ENCODE measurements around the gene RAB8B.

Gene RAB8B

GRCh38 chr15:63192619-63193206 is 3.3 kb downstream of the RAB8B start:
- Histone ChIP-seq H3K36me3 (ENCODE audit: control insufficient read depth in 2 of 2, insufficient read depth in 1 of 2, low read length in 2 of 2) (no peaks in the 10 kb centered on the region), H3K4me1 (ENCODE audit: control insufficient read depth, insufficient read depth, low read length) (peaks cover 5% of the 10 kb centered on the region; the same call in 1 of the 2 replicates), H3K4me3 (ENCODE audit: low read depth, low read length) (no peak overlapping the region), H3K27ac (ENCODE audit: extremely low read depth, low read depth, low read length) (no peak overlapping the region), H3K9me3 (ENCODE audit: control insufficient read depth, insufficient read depth, low read depth, low read length) (no peaks in the 10 kb centered on the region)
- ChIA-PET POLR2A (no interaction called here), CTCF (interaction anchor here (0.7 kb wide), 1 partner anchor 874 kb away, joined by 4 read pairs; no protein-coding TSS in a partner anchor)
- no peak for TF ChIP-seq ZNF366 (tag by site-specific recombination; conservative IDR thresholded peaks at IDR 0.05)
- no peak for TF ChIP-seq ZNF843 (tag by site-specific recombination; IDR thresholded peaks at IDR 0.05)
- peak; percentile 60; the same call in 1 of the 2 replicates for TF ChIP-seq ZNF121 (tag by site-specific recombination; IDR thresholded peaks at IDR 0.05)
- no peak for TF ChIP-seq ZNF692 (tag by site-specific recombination; IDR thresholded peaks at IDR 0.05)
- no peak for TF ChIP-seq ZFHX2 (tag by site-specific recombination; conservative IDR thresholded peaks at IDR 0.05)

- TF ChIP-seq ZNF121 (tag by site-specific recombination; IDR thresholded peaks at IDR 0.05): no peak
- peak; percentile 41; the same call in 1 of the 2 replicates for TF ChIP-seq ZBTB17 (tag by site-specific recombination; IDR thresholded peaks at IDR 0.05)
- Histone ChIP-seq H3K4me1 (ENCODE audit: control insufficient read depth, insufficient read depth, low read length) (peaks cover 10% of the 10 kb centered on the region; the same call in 1 of the 2 replicates), H3K9me3 (ENCODE audit: control insufficient read depth, insufficient read depth, low read depth, low read length) (no peaks in the 10 kb centered on the region), H3K4me3 (ENCODE audit: low read depth, low read length) (no peak overlapping the region), H3K36me3 (ENCODE audit: control insufficient read depth in 2 of 2, insufficient read depth in 1 of 2, low read length in 2 of 2) (no peaks in the 10 kb centered on the region), H3K27ac (ENCODE audit: extremely low read depth, low read depth, low read length) (no peak overlapping the region)
- ChIA-PET CTCF (interaction anchor here (0.6 kb wide), 2 partner anchors 559 to 939 kb away, joined by 3 read pairs; no protein-coding TSS in a partner anchor), POLR2A (no interaction called here)
Measured at GRCh38 chr15:63194302-63194701, 4.9 kb downstream of the RAB8B start.

- Histone ChIP-seq H3K4me1 (ENCODE audit: control insufficient read depth, insufficient read depth, low read length) (peaks cover 10% of the 10 kb centered on the region; the same call in 1 of the 2 replicates), H3K9me3 (ENCODE audit: control insufficient read depth, insufficient read depth, low read depth, low read length) (no peaks in the 10 kb centered on the region), H3K27ac (ENCODE audit: extremely low read depth, low read depth, low read length) (no peak overlapping the region), H3K36me3 (ENCODE audit: control insufficient read depth in 2 of 2, insufficient read depth in 1 of 2, low read length in 2 of 2) (no peaks in the 10 kb centered on the region), H3K4me3 (ENCODE audit: low read depth, low read length) (no peak overlapping the region)
- TF ChIP-seq ZNF341 (tag by site-specific recombination; IDR thresholded peaks at IDR 0.05; ENCODE audit: low read depth): peak; percentile 73
- TF ChIP-seq PATZ1 (tag by site-specific recombination; IDR thresholded peaks at IDR 0.05): no peak
- CTCF ChIA-PET: interaction anchor here (0.6 to 1.1 kb wide), 4 partner anchors 102 to 940 kb away, joined by 3 to 4 read pairs (median 3); no protein-coding TSS in a partner anchor
- POLR2A ChIA-PET: no interaction called here
Measured at GRCh38 chr15:63194880-63195568, 5.6 kb downstream of the RAB8B start.

GRCh38 chr15:63195569-63196015 is 6.2 kb downstream of the RAB8B start:
- Histone ChIP-seq H3K4me1 (ENCODE audit: control insufficient read depth, insufficient read depth, low read length) (peaks cover 10% of the 10 kb centered on the region; the same call in 1 of the 2 replicates), H3K36me3 (ENCODE audit: control insufficient read depth in 2 of 2, insufficient read depth in 1 of 2, low read length in 2 of 2) (no peaks in the 10 kb centered on the region), H3K27ac (ENCODE audit: extremely low read depth, low read depth, low read length) (no peak overlapping the region), H3K9me3 (ENCODE audit: control insufficient read depth, insufficient read depth, low read depth, low read length) (no peaks in the 10 kb centered on the region), H3K4me3 (ENCODE audit: low read depth, low read length) (no peak overlapping the region)
- ChIA-PET CTCF (interaction anchor here (1.1 kb wide), 1 partner anchor 103 kb away, joined by 4 read pairs; no protein-coding TSS in a partner anchor), POLR2A (no interaction called here)
- TF ChIP-seq MZF1 (tag by site-specific recombination; IDR thresholded peaks at IDR 0.05; ENCODE audit: borderline replicate concordance) (no peak), HIC1 (tag by site-specific recombination; IDR thresholded peaks at IDR 0.05) (no peak), ZSCAN23 (tag by site-specific recombination; IDR thresholded peaks at IDR 0.05) (no peak), ZNF768 (tag by site-specific recombination; IDR thresholded peaks at IDR 0.05) (no peak), ZSCAN16 (tag by site-specific recombination; IDR thresholded peaks at IDR 0.05) (no peak), ELK4 (IDR thresholded peaks at IDR 0.05; ENCODE audit: borderline replicate concordance, low read depth, low read length) (no peak), ZNF292 (tag by site-specific recombination; IDR thresholded peaks at IDR 0.05; ENCODE audit: borderline replicate concordance, low read depth) (no peak), ZNF274 (IDR thresholded peaks at IDR 0.05; ENCODE audit: low read length) (no peak), ZNF274 (tag by site-specific recombination; IDR thresholded peaks at IDR 0.05; ENCODE audit: borderline replicate concordance) (no peak), ZNF174 (tag by site-specific recombination; IDR thresholded peaks at IDR 0.05) (no peak)
